ENCODE data around the gene HSPA2.

HSPA2 gene

DNA sequence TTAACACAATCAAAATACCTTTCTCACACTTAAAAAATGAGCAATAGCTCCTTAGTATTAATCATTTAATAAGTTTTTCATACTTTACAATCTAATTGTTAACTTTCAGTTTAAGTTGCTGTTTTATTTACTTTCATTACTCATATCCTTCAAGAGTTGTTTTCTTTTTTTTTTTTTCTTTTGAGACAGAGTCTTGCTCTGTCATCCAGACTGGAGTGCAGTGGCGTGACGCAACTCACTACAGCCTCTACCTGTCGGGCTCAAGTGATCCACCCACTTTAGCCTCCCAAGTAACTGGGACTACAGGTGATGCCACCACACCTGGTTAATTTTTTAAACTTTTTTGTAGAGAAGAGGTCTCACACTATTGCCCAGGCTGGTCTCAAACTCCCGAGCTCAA lies 19.8 kb upstream of the HSPA2 start:
- Histone ChIP-seq H3K27ac (ENCODE audit: poor library complexity, severe bottlenecking) (no peak overlapping the region), H3K4me3 (ENCODE audit: severe bottlenecking) (no peak overlapping the region), H3K36me3 (ENCODE audit: low read depth) (peaks cover 42% of the 10 kb centered on the region), H3K4me1 (ENCODE audit: insufficient read depth, poor library complexity, severe bottlenecking) (peaks cover 14% of the 10 kb centered on the region), H3K27me3 (ENCODE audit: insufficient read depth, poor library complexity, severe bottlenecking) (no peaks in the 10 kb centered on the region), H3K9me3 (ENCODE audit: severe bottlenecking) (no peaks in the 10 kb centered on the region)
- DNase-seq (ENCODE audit: low spot score) (no peak), ATAC-seq (ENCODE audit: low read depth) (0 out of 3 replicates have a peak, but pooled peaks have one; percentile 40)
- TF ChIP-seq CTCF (IDR thresholded peaks at IDR 0.05; ENCODE audit: poor library complexity, severe bottlenecking) = no peak

DNA sequence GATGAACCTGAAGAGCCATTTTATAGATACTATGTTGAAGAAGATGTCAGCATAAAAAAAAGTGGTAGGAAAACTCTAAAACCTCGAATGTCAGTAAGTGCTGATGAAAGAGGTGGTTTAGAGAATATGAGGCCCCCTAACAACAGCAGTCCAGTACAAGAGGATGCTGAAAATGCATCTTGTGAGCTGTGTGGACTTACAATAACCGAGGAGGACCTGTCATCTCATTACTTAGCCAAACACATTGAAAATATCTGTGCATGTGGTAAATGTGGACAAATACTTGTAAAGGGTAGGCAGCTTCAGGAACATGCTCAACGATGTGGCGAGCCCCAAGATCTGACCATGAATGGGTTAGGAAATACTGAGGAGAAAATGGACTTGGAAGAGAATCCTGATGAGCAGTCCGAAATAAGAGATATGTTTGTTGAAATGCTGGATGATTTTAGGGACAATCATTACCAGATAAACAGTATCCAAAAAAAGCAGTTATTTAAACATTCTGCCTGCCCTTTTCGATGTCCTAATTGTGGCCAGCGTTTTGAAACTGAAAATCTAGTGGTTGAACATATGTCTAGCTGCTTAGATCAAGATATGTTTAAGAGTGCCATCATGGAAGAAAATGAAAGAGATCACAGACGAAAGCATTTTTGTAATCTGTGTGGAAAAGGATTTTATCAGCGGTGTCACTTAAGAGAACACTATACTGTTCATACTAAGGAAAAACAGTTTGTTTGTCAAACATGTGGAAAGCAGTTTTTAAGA lies 17.8 kb upstream of the HSPA2 start:
- Histone ChIP-seq H3K4me1 (ENCODE audit: insufficient read depth, poor library complexity, severe bottlenecking) (peaks cover 4% of the 10 kb centered on the region), H3K9me3 (ENCODE audit: severe bottlenecking) (no peaks in the 10 kb centered on the region), H3K27ac (ENCODE audit: poor library complexity, severe bottlenecking) (no peak overlapping the region), H3K27me3 (ENCODE audit: insufficient read depth, poor library complexity, severe bottlenecking) (no peaks in the 10 kb centered on the region), H3K36me3 (ENCODE audit: low read depth) (peaks cover 42% of the 10 kb centered on the region), H3K4me3 (ENCODE audit: severe bottlenecking) (no peak overlapping the region)
- no peak for ATAC-seq (ENCODE audit: low read depth)
- no peak for DNase-seq (ENCODE audit: low spot score)
- TF ChIP-seq CTCF (IDR thresholded peaks at IDR 0.05; ENCODE audit: poor library complexity, severe bottlenecking) = no peak

GRCh38 chr14:64525354-64525753 lies 15.2 kb upstream of the HSPA2 start:
- peaks cover 42% of the 10 kb centered on the region for H3K36me3 ChIP-seq (ENCODE audit: low read depth)
- no peak for TF ChIP-seq CTCF (IDR thresholded peaks at IDR 0.05; ENCODE audit: poor library complexity, severe bottlenecking)
- DNase-seq (ENCODE audit: low spot score) (no peak), ATAC-seq (ENCODE audit: low read depth) (no peak)
- no peak overlapping the region for H3K27ac ChIP-seq (ENCODE audit: poor library complexity, severe bottlenecking)
- peaks cover 3% of the 10 kb centered on the region for H3K4me1 ChIP-seq (ENCODE audit: insufficient read depth, poor library complexity, severe bottlenecking)
- H3K27me3 ChIP-seq (ENCODE audit: insufficient read depth, poor library complexity, severe bottlenecking) = no peaks in the 10 kb centered on the region
- no peak overlapping the region for H3K4me3 ChIP-seq (ENCODE audit: severe bottlenecking)
- H3K9me3 ChIP-seq (ENCODE audit: severe bottlenecking) = no peaks in the 10 kb centered on the region

GRCh38 chr14:64531567-64531966 lies 9.0 kb upstream of the HSPA2 start:
- H3K4me1 ChIP-seq (ENCODE audit: insufficient read depth, poor library complexity, severe bottlenecking) = peaks cover 4% of the 10 kb centered on the region
- H3K27ac ChIP-seq (ENCODE audit: poor library complexity, severe bottlenecking) = no peak overlapping the region
- no peak for DNase-seq (ENCODE audit: low spot score)
- TF ChIP-seq CTCF (IDR thresholded peaks at IDR 0.05; ENCODE audit: poor library complexity, severe bottlenecking) = no peak
- no peaks in the 10 kb centered on the region for H3K27me3 ChIP-seq (ENCODE audit: insufficient read depth, poor library complexity, severe bottlenecking)
- no peak for ATAC-seq (ENCODE audit: low read depth)
- no peak overlapping the region for H3K4me3 ChIP-seq (ENCODE audit: severe bottlenecking)
- no peaks in the 10 kb centered on the region for H3K36me3 ChIP-seq (ENCODE audit: low read depth)
- H3K9me3 ChIP-seq (ENCODE audit: severe bottlenecking) = no peaks in the 10 kb centered on the region
